Upper lobe of right lung (tissue), 1 donor: Measurements from ENCODE around the gene LAMB1. TPM values are rescaled to one million over a fixed set of nuclear protein-coding genes. Genes with fewer than 3 reads are reported as not detected.

Experiments used
- ATAC-seq: fragments of 200-7000 bp; cut with Tn5 transposase; one replicate; pipeline ENCODE4 v1.9.1; 2020; ENCODE audit warnings: mild to moderate bottlenecking, moderate library complexity
- DNase-seq: peaks from one replicate; pipeline ENCODE4 v3.0.0-alpha.2; 2020
- H3K27ac ChIP-seq: fragments of 200-600 bp; one replicate; pipeline ENCODE4 v1.8.0; 2022
- H3K27me3 ChIP-seq: fragments of 200-600 bp; one replicate; pipeline ENCODE4 v1.8.0; 2022; ENCODE audit warnings: mild to moderate bottlenecking
- H3K36me3 ChIP-seq: fragments of 200-600 bp; one replicate; pipeline ENCODE4 v1.8.0; 2022
- H3K4me1 ChIP-seq: fragments of 200-600 bp; one replicate; pipeline ENCODE4 v1.8.0; 2022
- H3K4me3 ChIP-seq: fragments of 200-600 bp; one replicate; pipeline ENCODE4 v1.8.0; 2022; ENCODE audit warnings: mild to moderate bottlenecking
- H3K9me3 ChIP-seq: fragments of 200-600 bp; one replicate; pipeline ENCODE4 v1.8.0; 2022
- intact Hi-C: fragments of 100-400 bp; cut with DNase I; formaldehyde crosslinking; loops from one replicate; pipeline ENCODE4 v1.11.0; 2022
- total RNA-seq: library from RNA; stranded (reverse); fragmentation: NEBNext Ultra II Directional; extraction: Animal tissue kit (Norgen Biotek cat#: 25700); gene quantifications from one replicate; pipeline ENCODE4 v1.2.1, GENCODE V29; 2021
- TF ChIP-seq, protein P1 (sequence below): fragments of 200-600 bp; IDR thresholded peaks from one replicate; pipeline ENCODE4 v1.8.0; 2022; ENCODE audit warnings: antibody characterized with exemption
- donor health status: DM: no; HTN: yes; CAD: no; lungs with severe emphysema.

LAMB1 gene
- total RNA-seq, 1 donor from 2014 or later = 156 TPM

DNA sequence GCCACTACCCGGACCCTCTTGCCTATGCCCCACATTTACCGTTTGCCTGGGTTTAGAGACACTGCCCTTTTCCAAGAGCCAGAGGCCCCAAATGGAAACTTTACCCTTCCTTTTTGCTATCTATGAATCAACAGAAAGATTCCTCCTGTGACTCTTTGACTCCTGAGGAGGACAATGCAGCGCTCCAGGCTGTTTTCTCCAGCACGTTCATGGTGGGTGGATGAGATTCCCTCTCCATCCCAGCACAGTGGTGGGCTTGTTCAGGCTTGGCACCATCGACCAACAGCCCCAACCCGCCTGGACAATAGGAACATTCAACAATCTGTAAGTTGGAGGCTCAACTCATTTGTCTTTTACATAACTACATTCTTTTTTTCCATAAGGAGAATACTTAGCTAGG is 56.1 kb downstream of the LAMB1 start:
- peaks cover 16% of the 10 kb centered on the region for H3K4me1 ChIP-seq
- TF ChIP-seq, protein P1, sequence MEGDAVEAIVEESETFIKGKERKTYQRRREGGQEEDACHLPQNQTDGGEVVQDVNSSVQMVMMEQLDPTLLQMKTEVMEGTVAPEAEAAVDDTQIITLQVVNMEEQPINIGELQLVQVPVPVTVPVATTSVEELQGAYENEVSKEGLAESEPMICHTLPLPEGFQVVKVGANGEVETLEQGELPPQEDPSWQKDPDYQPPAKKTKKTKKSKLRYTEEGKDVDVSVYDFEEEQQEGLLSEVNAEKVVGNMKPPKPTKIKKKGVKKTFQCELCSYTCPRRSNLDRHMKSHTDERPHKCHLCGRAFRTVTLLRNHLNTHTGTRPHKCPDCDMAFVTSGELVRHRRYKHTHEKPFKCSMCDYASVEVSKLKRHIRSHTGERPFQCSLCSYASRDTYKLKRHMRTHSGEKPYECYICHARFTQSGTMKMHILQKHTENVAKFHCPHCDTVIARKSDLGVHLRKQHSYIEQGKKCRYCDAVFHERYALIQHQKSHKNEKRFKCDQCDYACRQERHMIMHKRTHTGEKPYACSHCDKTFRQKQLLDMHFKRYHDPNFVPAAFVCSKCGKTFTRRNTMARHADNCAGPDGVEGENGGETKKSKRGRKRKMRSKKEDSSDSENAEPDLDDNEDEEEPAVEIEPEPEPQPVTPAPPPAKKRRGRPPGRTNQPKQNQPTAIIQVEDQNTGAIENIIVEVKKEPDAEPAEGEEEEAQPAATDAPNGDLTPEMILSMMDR = no peak
- peaks cover 17% of the 10 kb centered on the region for H3K36me3 ChIP-seq
- DNase-seq (no peak), ATAC-seq (no peak)
- no peak overlapping the region for H3K4me3 ChIP-seq
- intact Hi-C loops = no loop called here
- H3K9me3 ChIP-seq = no peaks in the 10 kb centered on the region
- no peaks in the 10 kb centered on the region for H3K27me3 ChIP-seq
- H3K27ac ChIP-seq = no peak overlapping the region

DNA sequence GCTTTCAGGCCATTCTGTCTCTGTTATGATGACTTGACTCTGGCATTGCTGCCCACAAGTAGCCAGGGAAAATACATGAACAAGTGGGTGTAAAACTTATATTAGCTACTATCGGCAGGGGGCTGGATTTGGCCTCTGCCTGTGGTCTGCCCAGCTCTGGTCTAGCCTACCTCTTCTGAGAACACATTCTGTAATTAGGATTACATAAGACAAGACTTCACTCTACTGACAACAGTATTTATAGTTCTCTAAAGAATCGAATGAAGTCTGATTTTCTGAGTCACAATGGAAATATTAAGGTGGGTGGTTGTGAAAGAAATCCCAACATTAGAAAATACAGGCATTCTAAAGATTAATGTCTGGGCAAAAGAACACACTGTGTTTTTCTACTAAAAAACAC is 56.5 kb downstream of the LAMB1 start:
- intact Hi-C loops = no loop called here

DNA sequence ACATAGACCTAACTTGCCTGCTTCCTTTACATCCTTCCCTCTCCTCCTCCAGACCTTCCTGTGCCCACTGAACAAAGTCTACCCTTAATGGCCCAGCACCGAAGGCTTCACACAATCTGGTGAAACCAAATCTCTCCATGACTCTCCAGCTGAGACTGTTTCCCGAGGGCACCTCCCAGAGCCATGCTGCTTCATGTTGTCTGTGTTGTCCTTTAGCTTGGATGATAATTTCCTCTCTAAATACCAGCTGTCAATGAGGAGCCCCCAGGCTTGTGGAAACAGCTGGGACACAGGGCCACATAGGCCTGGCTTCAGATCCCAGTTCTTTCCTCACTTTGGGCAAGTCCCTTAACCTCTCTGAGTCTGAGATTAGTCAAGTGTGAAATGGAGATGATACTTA is 57.6 kb downstream of the LAMB1 start:
- Histone ChIP-seq H3K27ac (no peak overlapping the region), H3K27me3 (no peaks in the 10 kb centered on the region), H3K36me3 (peaks cover 12% of the 10 kb centered on the region), H3K4me1 (peaks cover 11% of the 10 kb centered on the region), H3K9me3 (no peaks in the 10 kb centered on the region), H3K4me3 (no peak overlapping the region)
- no peak for DNase-seq
- intact Hi-C loops = no loop called here
- no peak for ATAC-seq
- TF ChIP-seq, protein P1 = no peak

More for the DNA sequence above, 56.5 kb downstream of the LAMB1 start:
- peaks cover 12% of the 10 kb centered on the region for H3K4me1 ChIP-seq
- ATAC-seq (peak; percentile 13), DNase-seq (no peak)
- H3K27me3 ChIP-seq = no peaks in the 10 kb centered on the region
- TF ChIP-seq, protein P1 = no peak
- H3K27ac ChIP-seq = no peak overlapping the region
- H3K4me3 ChIP-seq = no peak overlapping the region
- H3K9me3 ChIP-seq = no peaks in the 10 kb centered on the region
- H3K36me3 ChIP-seq = peaks cover 13% of the 10 kb centered on the region

DNA sequence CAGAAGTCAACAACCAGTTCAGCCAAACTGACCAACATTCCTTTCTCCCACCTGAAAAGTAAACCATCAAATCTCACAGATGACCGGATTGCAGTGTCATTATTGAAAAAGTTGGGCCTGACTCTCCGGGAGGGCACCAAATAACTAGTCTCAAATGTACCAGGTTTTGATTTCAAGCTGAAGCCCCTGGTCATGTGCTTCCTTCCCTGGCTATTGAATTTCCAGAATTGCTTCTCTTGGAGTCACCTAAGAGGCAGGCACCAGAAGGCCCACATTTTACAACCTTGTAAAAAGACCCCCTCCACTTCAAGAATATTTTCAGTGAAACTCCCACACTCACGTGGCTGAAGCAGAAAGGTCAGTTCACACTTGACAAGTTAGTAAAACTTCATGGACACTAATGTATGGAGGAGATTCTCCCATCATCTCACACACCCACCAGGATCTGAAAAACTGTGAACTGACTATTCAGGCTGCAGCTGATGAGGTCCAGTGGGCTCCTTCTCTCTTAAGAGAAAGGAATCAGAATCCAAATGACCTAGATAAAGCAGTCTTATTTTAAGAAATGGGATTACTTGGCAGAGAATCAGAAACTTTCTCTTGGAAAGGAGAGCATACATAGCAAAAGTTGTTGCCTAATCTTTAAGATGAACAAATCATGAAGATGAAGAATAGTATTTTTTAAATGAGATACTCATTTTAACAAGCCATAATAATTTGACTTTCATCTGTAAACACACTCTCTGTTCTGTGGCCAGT is 58.4 kb downstream of the LAMB1 start:
- no peak overlapping the region for H3K4me3 ChIP-seq
- H3K27ac ChIP-seq = no peak overlapping the region
- peaks cover 8% of the 10 kb centered on the region for H3K4me1 ChIP-seq
- DNase-seq = no peak
- TF ChIP-seq, protein P1 = no peak
- no peaks in the 10 kb centered on the region for H3K9me3 ChIP-seq
- H3K27me3 ChIP-seq = no peaks in the 10 kb centered on the region
- peaks cover 12% of the 10 kb centered on the region for H3K36me3 ChIP-seq
- intact Hi-C loops = no loop called here
- no peak for ATAC-seq

DNA sequence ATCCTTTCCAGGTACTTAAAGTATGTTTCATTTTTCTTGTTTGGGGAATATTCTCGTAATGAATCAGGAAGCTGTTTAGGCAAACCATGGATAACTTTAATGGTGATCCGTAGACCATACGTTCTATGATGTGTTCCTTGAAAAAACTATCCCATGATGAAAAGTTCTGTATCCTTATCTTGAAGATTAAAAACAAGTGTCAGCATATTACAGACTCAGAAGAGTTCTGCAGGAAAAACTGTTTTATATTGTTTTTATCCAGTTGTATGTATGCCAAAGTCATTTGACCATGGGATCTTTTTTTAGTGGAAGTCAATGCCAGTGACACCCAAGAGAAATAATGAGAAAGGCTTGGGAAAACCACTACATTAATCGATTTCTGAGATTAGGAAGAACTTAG is 59.9 kb downstream of the LAMB1 start:
- H3K4me3 ChIP-seq = no peak overlapping the region
- ATAC-seq (no peak), DNase-seq (no peak)
- H3K36me3 ChIP-seq = peaks cover 12% of the 10 kb centered on the region
- intact Hi-C loops = no loop called here
- TF ChIP-seq, protein P1 = no peak
- peaks cover 6% of the 10 kb centered on the region for H3K4me1 ChIP-seq
- no peak overlapping the region for H3K27ac ChIP-seq
- no peaks in the 10 kb centered on the region for H3K27me3 ChIP-seq
- H3K9me3 ChIP-seq = no peaks in the 10 kb centered on the region
